ENCODE results near the gene IL1RL2. TPM values are rescaled to one million over a fixed set of nuclear protein-coding genes. Genes with fewer than 3 reads are reported as not detected.

IL1RL2 gene
- total RNA-seq, 4 donors from 2014 or later = 0.35 to 0.49 TPM; not detected in 2

- no peak for ATAC-seq
- no peak for TF ChIP-seq CTCF (IDR thresholded peaks at IDR 0.05 in 4 of 5, conservative IDR thresholded peaks at IDR 0.05 in 1 of 5)
- no peak for TF ChIP-seq POLR2A (IDR thresholded peaks at IDR 0.05)
- Histone ChIP-seq H3K27me3 (no peaks in the 10 kb centered on the region), H3K4me3 (no peak overlapping the region), H3K4me1 (peaks cover 0 to 52% of the 10 kb centered on the region in 2 donors), H3K36me3 (no peaks in the 10 kb centered on the region), H3K27ac (no peak overlapping the region), H3K9me3 (no peaks in the 10 kb centered on the region)
- in situ Hi-C loops (cut with MboI; ENCODE audit: low sequenced_read_pairs in 4 of 4) = no loop called here
- intact Hi-C loops (cut with DNase I; ENCODE audit: low total_unique reads) = no loop called here
- no peak for DNase-seq
These were observed 75.7 kb downstream of the IL1RL2 start for GRCh38 chr2:102262216-102263129.

GRCh38 chr2:102264952-102265351 is 78.1 kb downstream of the IL1RL2 start:
- peak overlapping the region; percentile 59 to 89 (median 70) for H3K27ac ChIP-seq
- H3K9me3 ChIP-seq = no peaks in the 10 kb centered on the region
- intact Hi-C loops (cut with DNase I; ENCODE audit: low total_unique reads) = no loop called here
- peaks cover 0 to 30% of the 10 kb centered on the region in 2 donors for H3K4me1 ChIP-seq
- no peak overlapping the region for H3K4me3 ChIP-seq
- ATAC-seq (peak; percentile 68 to 83), DNase-seq (peak; percentile 48 to 53)
- in situ Hi-C loops (cut with MboI; ENCODE audit: low sequenced_read_pairs in 4 of 4) = no loop called here
- H3K36me3 ChIP-seq = no peaks in the 10 kb centered on the region
- TF ChIP-seq CTCF (IDR thresholded peaks at IDR 0.05 in 4 of 5, conservative IDR thresholded peaks at IDR 0.05 in 1 of 5) = no peak
- TF ChIP-seq POLR2A (IDR thresholded peaks at IDR 0.05) = no peak
- H3K27me3 ChIP-seq = no peaks in the 10 kb centered on the region

GRCh38 chr2:102266204-102266603 is 79.4 kb downstream of the IL1RL2 start:
- DNase-seq = peak; percentile 73 to 77
- in situ Hi-C loops (cut with MboI; ENCODE audit: low sequenced_read_pairs in 4 of 4) = no loop called here

GRCh38 chr2:102267774-102268173 is 81.0 kb downstream of the IL1RL2 start:
- DNase-seq = no peak
- Histone ChIP-seq H3K27me3 (no peaks in the 10 kb centered on the region), H3K9me3 (no peaks in the 10 kb centered on the region), H3K4me1 (peaks cover 0 to 30% of the 10 kb centered on the region in 2 donors), H3K27ac (no peak overlapping the region), H3K36me3 (no peaks in the 10 kb centered on the region), H3K4me3 (no peak overlapping the region)
- TF ChIP-seq CTCF (IDR thresholded peaks at IDR 0.05 in 4 of 5, conservative IDR thresholded peaks at IDR 0.05 in 1 of 5) = no peak
- no peak for ATAC-seq
- intact Hi-C loops (cut with DNase I; ENCODE audit: low total_unique reads) (no loop called here), in situ Hi-C loops (cut with MboI; ENCODE audit: low sequenced_read_pairs in 4 of 4) (no loop called here)

More at GRCh38 chr2:102266204-102266603, 79.4 kb downstream of the IL1RL2 start:
- Histone ChIP-seq H3K27me3 (no peaks in the 10 kb centered on the region), H3K36me3 (no peaks in the 10 kb centered on the region), H3K4me1 (peaks cover 0 to 30% of the 10 kb centered on the region in 2 donors), H3K27ac (peak overlapping the region; percentile 59 to 89 (median 70)), H3K4me3 (no peak overlapping the region), H3K9me3 (no peaks in the 10 kb centered on the region)
- ATAC-seq = peak; percentile 82 to 94
- TF ChIP-seq POLR2A (IDR thresholded peaks at IDR 0.05) = no peak
- no peak for TF ChIP-seq CTCF (IDR thresholded peaks at IDR 0.05 in 4 of 5, conservative IDR thresholded peaks at IDR 0.05 in 1 of 5)
- intact Hi-C loops (cut with DNase I; ENCODE audit: low total_unique reads) = no loop called here

Measured in gastrocnemius medialis (tissue), 4 donors.